ENCODE measurements around the gene SRD5A2. TPM values are rescaled to one million over a fixed set of nuclear protein-coding genes. Genes with fewer than 3 reads are reported as not detected.

The SRD5A2 gene
- total RNA-seq, 1 donor from 2014 or later = not detected

DNA sequence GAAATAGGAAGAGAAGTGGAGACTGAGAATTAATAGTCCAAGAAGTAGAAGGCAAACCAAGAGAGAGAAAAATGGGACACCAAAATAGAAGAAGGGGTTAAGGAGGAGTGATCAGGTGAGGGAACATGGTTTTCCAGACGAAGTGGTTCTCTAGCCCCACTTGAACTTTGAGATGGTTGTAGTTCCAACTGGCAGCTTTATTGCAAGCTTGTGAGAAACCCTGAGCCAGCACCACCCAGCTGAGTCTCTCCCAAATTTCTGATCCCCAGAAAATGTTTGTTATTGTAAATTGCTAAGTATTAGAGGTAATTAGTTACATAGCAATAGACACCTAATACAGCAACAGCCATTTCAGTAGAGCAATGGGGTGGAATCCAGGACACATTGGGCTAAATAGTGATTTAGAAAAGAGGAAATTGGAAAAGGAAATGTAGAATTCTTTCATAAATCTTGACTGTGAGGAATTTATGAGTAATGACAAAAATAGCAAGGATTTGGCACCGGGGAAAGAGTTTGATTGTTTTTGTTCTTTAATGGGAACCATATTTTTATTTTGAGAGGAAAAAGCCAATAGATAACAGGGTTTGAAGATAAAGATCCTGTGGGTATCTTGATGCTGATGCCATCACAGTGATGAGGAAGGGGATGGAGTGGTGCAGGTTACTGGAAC lies 104.1 kb downstream of the SRD5A2 start:
- no peak for DNase-seq
- ATAC-seq = no peak
- intact Hi-C loops (cut with micrococcal nuclease) = no loop called here

DNA sequence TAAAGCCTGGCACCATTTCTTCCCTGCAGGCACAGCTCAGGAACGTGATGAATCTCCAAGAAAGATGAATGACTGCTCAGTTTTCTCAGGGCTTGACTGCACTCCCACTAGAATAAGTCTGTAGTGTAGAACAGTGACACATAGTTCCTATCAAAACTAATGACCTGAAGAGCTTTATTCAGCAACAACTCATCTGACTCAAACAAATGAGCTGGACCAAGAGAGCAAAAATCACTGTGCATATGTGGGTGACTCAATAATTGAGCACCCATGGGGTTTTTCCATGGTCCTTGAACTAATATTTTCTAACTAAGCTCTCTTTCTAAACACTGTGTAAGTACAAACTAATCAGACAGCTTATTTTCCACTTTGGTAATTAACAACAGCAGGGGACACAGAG lies 105.0 kb downstream of the SRD5A2 start:
- intact Hi-C loops (cut with micrococcal nuclease) = no loop called here
- DNase-seq (no peak), ATAC-seq (no peak)

DNA sequence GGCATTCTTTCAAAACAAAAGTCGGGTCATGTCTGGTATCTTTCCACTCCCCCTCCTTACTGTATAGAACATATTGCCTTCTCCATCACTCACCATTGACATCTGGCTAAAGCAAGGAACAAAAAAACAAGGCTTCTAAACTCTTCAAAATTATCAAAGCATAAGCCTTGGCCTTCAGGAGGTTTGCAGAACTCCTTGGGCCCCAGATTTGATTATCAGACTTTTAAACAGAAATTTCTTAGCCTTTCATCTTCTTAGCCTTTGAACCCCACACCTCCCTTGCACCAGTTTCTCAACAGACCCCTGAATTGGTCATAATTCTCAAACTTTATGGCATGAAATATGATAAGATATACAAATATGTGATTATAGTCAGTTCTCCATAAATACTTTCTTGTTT lies 106.4 kb downstream of the SRD5A2 start:
- no peak for ATAC-seq
- DNase-seq = no peak
- intact Hi-C loops (cut with micrococcal nuclease) = no loop called here

Other genes with a start within 250 kb of the SRD5A2 start
- gene XDH, start 166.2 kb downstream of the SRD5A2 start, total RNA-seq = not detected

Data from left ventricle myocardium superior (tissue), 1 donor.